Measurements from ENCODE around the gene HELB. TPM values are rescaled to one million over a fixed set of nuclear protein-coding genes. Genes with fewer than 3 reads are reported as not detected.

The HELB gene
- total and polyA plus RNA-seq, 8 donors: 0.31 to 10.1 (median 0.73) TPM

GRCh38 chr12:66320996-66321395, 18.7 kb downstream of the HELB start:
- Histone ChIP-seq H3K4me3 (no peak overlapping the region), H3K4me1 (no peaks in the 10 kb centered on the region), H3K9me3 (no peaks in the 10 kb centered on the region), H3K27ac (no peak overlapping the region), H3K27me3 (no peaks in the 10 kb centered on the region), H3K36me3 (peaks cover 0 to 69% (median 46%) of the 10 kb centered on the region in 4 donors)
- 94 to 100% (median 97%) methylated on average over 3 of the region's 3 CpGs for WGBS, 5 donors
- intact Hi-C loops (cut with DNase I; ENCODE audit: low total_unique reads): no loop called here
- DNase-seq: no peak
- TF ChIP-seq CTCF (IDR thresholded peaks at IDR 0.05) (no peak), POLR2A (IDR thresholded peaks at IDR 0.05) (no peak), EP300 (IDR thresholded peaks at IDR 0.05) (no peak), POLR2AphosphoS5 (IDR thresholded peaks at IDR 0.05) (no peak)

- no peaks in the 10 kb centered on the region for H3K4me1 ChIP-seq
- H3K36me3 ChIP-seq: peaks cover 0 to 67% (median 48%) of the 10 kb centered on the region in 4 donors
- no peaks in the 10 kb centered on the region for H3K27me3 ChIP-seq
- H3K27ac ChIP-seq: no peak overlapping the region
- H3K4me3 ChIP-seq: no peak overlapping the region
- DNase-seq: no peak
- H3K9me3 ChIP-seq: no peaks in the 10 kb centered on the region
- intact Hi-C loops (cut with DNase I; ENCODE audit: low total_unique reads): no loop called here
- TF ChIP-seq POLR2A (IDR thresholded peaks at IDR 0.05): no peak
- no peak for TF ChIP-seq POLR2AphosphoS5 (IDR thresholded peaks at IDR 0.05)
- no peak for TF ChIP-seq CTCF (IDR thresholded peaks at IDR 0.05)
- no peak for TF ChIP-seq EP300 (IDR thresholded peaks at IDR 0.05)
Measured at GRCh38 chr12:66321435-66321834, 19.1 kb downstream of the HELB start.

- Histone ChIP-seq H3K9me3 (no peaks in the 10 kb centered on the region), H3K4me1 (no peaks in the 10 kb centered on the region), H3K36me3 (peaks cover 0 to 78% (median 46%) of the 10 kb centered on the region in 4 donors), H3K27ac (no peak overlapping the region), H3K27me3 (no peaks in the 10 kb centered on the region), H3K4me3 (no peak overlapping the region)
- intact Hi-C loops (cut with DNase I; ENCODE audit: low total_unique reads): no loop called here
- DNase-seq: no peak
- 94 to 100% (median 100%) methylated on average over 1 of the region's 1 CpG for WGBS, 5 donors
- no peak for TF ChIP-seq EP300 (IDR thresholded peaks at IDR 0.05)
- no peak for TF ChIP-seq CTCF (IDR thresholded peaks at IDR 0.05)
- TF ChIP-seq POLR2AphosphoS5 (IDR thresholded peaks at IDR 0.05): no peak
- TF ChIP-seq POLR2A (IDR thresholded peaks at IDR 0.05): no peak
Measured at GRCh38 chr12:66323017-66323416, 20.7 kb downstream of the HELB start.

- peaks cover 0 to 45% (median 37%) of the 10 kb centered on the region in 4 donors for H3K36me3 ChIP-seq
- H3K27me3 ChIP-seq: no peaks in the 10 kb centered on the region
- 87 to 91% (median 90%) methylated on average over 5 of the region's 5 CpGs for WGBS, 5 donors
- TF ChIP-seq POLR2A (IDR thresholded peaks at IDR 0.05) (no peak), POLR2AphosphoS5 (IDR thresholded peaks at IDR 0.05) (no peak), CTCF (IDR thresholded peaks at IDR 0.05) (no peak), EP300 (IDR thresholded peaks at IDR 0.05) (no peak)
- intact Hi-C loops (cut with DNase I; ENCODE audit: low total_unique reads): no loop called here
- H3K4me1 ChIP-seq: no peaks in the 10 kb centered on the region
- no peak overlapping the region for H3K27ac ChIP-seq
- H3K9me3 ChIP-seq: no peaks in the 10 kb centered on the region
- no peak overlapping the region for H3K4me3 ChIP-seq
- no peak for DNase-seq
Measured at GRCh38 chr12:66329941-66330340, 27.6 kb downstream of the HELB start.

Measured in stomach (tissue), 9 donors.